HL-60 (cell line): ENCODE results near the gene EGR4.

Source experiments
- DNase-seq, 2 experiments: peaks; one replicate each; pipeline ENCODE4 v3.0.0-alpha.2; 2010 to 2020; ENCODE audit warnings: low read depth in 1 of 2, low spot score in 1 of 2
- H3K27ac ChIP-seq: fragments of 250-450 bp; sonication (Bioruptor Pico); replicated peaks from 2 replicates; pipeline ENCODE4 v1.5.1; 2020; ENCODE audit warnings: mild to moderate bottlenecking, moderate library complexity
- H3K27me3 ChIP-seq: fragments of 250-450 bp; sonication (Bioruptor Pico); 2 replicates; pipeline ENCODE4 v1.5.1; 2021; ENCODE audit warnings: mild to moderate bottlenecking, moderate library complexity; ENCODE audit not compliant: insufficient read depth, poor library complexity, severe bottlenecking
- H3K4me3 ChIP-seq: replicated peaks from 2 replicates; pipeline ENCODE4 v1.5.1; 2011; ENCODE audit warnings: mild to moderate bottlenecking, control low read depth, low read length; ENCODE audit not compliant: insufficient read depth
- GABPA ChIP-seq: IDR thresholded peaks from 2 replicates; pipeline ENCODE4 v1.6.1; 2012; ENCODE audit warnings: low read depth
- POLR2AphosphoS5 ChIP-seq: IDR thresholded peaks from 2 replicates; pipeline ENCODE4 v1.6.1; 2012; ENCODE audit warnings: low read depth
- SPI1 ChIP-seq: IDR thresholded peaks from 2 replicates; pipeline ENCODE4 v1.6.1; 2012; ENCODE audit warnings: low read depth, mild to moderate bottlenecking, borderline replicate concordance
- TF ChIP-seq, protein P1 (sequence below): IDR thresholded peaks from 2 replicates; pipeline ENCODE4 v1.6.1; 2012; ENCODE audit warnings: low read depth; ENCODE audit not compliant: insufficient replicate concordance
- TF ChIP-seq, protein P2 (sequence below): IDR thresholded peaks from one replicate; pipeline ENCODE4 v1.5.1; 2011; ENCODE audit warnings: low read length, control low read depth, inconsistent platforms; ENCODE audit not compliant: insufficient read depth

Gene EGR4

DNA sequence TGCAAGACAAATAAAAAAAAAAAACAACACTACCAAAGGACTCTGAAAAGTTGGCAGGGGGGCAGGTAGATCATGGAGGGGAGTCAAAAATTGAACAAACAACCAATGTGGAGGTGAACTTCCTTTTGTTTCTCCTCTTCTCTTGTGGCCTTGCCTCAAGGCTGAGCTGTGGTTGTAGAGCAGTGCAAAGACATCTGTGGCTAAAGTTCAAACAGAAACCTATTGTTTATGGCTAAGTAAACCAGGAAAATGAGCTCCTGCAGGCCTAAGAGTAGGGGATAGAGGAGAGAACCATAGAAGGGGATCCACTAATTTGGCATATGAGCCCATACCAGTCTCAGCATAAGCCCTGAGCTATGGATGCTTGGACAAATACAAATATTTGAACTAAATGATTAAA, 40.2 kb upstream of the EGR4 start:
- TF ChIP-seq, protein P1, sequence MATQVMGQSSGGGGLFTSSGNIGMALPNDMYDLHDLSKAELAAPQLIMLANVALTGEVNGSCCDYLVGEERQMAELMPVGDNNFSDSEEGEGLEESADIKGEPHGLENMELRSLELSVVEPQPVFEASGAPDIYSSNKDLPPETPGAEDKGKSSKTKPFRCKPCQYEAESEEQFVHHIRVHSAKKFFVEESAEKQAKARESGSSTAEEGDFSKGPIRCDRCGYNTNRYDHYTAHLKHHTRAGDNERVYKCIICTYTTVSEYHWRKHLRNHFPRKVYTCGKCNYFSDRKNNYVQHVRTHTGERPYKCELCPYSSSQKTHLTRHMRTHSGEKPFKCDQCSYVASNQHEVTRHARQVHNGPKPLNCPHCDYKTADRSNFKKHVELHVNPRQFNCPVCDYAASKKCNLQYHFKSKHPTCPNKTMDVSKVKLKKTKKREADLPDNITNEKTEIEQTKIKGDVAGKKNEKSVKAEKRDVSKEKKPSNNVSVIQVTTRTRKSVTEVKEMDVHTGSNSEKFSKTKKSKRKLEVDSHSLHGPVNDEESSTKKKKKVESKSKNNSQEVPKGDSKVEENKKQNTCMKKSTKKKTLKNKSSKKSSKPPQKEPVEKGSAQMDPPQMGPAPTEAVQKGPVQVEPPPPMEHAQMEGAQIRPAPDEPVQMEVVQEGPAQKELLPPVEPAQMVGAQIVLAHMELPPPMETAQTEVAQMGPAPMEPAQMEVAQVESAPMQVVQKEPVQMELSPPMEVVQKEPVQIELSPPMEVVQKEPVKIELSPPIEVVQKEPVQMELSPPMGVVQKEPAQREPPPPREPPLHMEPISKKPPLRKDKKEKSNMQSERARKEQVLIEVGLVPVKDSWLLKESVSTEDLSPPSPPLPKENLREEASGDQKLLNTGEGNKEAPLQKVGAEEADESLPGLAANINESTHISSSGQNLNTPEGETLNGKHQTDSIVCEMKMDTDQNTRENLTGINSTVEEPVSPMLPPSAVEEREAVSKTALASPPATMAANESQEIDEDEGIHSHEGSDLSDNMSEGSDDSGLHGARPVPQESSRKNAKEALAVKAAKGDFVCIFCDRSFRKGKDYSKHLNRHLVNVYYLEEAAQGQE: no peak
- TF ChIP-seq, protein P2, sequence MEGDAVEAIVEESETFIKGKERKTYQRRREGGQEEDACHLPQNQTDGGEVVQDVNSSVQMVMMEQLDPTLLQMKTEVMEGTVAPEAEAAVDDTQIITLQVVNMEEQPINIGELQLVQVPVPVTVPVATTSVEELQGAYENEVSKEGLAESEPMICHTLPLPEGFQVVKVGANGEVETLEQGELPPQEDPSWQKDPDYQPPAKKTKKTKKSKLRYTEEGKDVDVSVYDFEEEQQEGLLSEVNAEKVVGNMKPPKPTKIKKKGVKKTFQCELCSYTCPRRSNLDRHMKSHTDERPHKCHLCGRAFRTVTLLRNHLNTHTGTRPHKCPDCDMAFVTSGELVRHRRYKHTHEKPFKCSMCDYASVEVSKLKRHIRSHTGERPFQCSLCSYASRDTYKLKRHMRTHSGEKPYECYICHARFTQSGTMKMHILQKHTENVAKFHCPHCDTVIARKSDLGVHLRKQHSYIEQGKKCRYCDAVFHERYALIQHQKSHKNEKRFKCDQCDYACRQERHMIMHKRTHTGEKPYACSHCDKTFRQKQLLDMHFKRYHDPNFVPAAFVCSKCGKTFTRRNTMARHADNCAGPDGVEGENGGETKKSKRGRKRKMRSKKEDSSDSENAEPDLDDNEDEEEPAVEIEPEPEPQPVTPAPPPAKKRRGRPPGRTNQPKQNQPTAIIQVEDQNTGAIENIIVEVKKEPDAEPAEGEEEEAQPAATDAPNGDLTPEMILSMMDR: no peak
- TF ChIP-seq SPI1: no peak
- no peak for TF ChIP-seq POLR2AphosphoS5
- no peak for TF ChIP-seq GABPA
- H3K4me3 ChIP-seq: no peak overlapping the region
- no peak overlapping the region for H3K27ac ChIP-seq
- H3K27me3 ChIP-seq: no peaks in the 10 kb centered on the region
- DNase-seq: no peak

DNA sequence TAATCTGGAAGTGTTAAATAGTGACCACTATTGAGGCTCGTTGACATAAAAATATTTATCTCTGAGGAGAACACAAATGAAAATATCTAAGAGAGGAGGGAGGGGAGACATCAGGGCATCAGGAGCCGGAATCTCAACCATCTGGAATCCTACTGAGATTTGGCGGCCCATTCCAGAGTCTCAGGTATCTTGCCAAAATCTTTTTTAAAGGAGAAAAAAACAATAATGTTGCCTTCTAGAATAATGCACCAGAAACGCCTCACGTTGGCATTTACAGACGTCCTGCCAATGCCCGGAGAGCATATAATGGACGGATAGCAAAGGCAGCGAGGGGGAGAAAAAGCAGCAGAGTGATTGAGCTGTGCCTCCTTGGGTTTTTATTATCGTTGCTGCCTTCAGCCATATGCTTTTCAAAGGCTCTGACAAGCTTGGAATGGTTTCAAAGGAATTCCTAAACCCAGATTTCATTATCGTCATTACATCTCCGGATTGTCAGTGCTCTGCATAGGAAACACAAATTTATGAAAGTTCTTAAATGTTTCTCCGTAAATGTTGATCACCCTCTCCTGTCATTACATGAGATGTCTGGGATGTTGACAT, 30.9 kb upstream of the EGR4 start:
- no peak overlapping the region for H3K27ac ChIP-seq
- TF ChIP-seq POLR2AphosphoS5 (no peak), SPI1 (no peak), GABPA (no peak)
- TF ChIP-seq, protein P2: no peak
- TF ChIP-seq, protein P1: no peak

DNA sequence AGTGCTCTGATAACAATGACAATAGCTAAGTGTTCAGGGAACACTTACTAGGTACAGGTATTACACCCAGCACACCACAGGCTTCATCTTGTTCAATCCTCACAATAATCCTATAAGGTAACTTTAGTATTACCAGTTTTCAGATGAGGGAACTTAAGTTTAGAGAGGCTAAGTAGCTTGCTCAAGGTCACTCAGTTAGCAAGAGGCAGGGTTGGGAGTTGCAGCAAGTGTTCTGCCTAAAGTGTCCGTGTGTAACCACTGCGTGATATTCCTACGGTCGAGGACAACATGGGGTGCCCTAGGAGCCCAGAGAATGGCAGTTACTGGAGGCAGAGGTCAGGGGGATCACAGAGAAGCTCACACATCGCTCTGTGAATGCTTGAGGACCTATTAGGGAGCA, 30.2 kb upstream of the EGR4 start:
- TF ChIP-seq, protein P2: no peak
- TF ChIP-seq, protein P1: no peak
- TF ChIP-seq GABPA (no peak), SPI1 (no peak), POLR2AphosphoS5 (no peak)
- Histone ChIP-seq H3K27ac (no peak overlapping the region), H3K27me3 (no peaks in the 10 kb centered on the region), H3K4me3 (no peak overlapping the region)
- DNase-seq: no peak

More for the DNA sequence above, 30.9 kb upstream of the EGR4 start:
- no peak for DNase-seq
- Histone ChIP-seq H3K4me3 (no peak overlapping the region), H3K27me3 (no peaks in the 10 kb centered on the region)
